ENCODE results near the gene SYN1.

SYN1 gene

DNA sequence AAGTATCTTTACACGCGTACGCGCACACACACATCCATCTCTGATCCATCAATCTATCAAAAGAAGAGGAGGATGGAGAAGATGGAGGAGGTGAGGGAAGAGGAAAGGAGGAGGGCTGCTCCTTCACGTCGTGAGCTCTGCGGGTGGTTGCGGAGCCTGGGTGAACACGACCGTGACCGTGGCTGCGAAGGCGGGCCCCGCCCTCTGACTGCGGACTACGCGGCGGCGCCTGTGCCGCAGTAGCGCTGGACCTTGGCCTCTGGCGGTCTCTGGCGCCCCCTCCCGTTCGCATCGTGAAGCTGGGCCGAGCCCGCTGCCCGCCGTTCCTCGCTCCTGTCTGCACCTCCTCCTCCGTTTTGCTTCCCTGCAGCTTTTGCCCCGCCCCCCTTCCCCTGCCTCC, 96.4 kb downstream of the SYN1 start:
- DNase-seq (peak; percentile 88), ATAC-seq (peak; percentile 98)
